Upper lobe of left lung (tissue), 6 donors: ENCODE measurements around the gene YPEL1. TPM values are rescaled to one million over a fixed set of nuclear protein-coding genes. Genes with fewer than 3 reads are reported as not detected.

Experiments used
- ATAC-seq, 2 donors: fragments of 200-7000 bp; cut with Tn5 transposase; one replicate each; pipeline ENCODE4 v1.9.1; 2022; ENCODE audit warnings: mild to moderate bottlenecking in 2 of 2, moderate library complexity in 2 of 2; ENCODE audit not compliant: low FRiP score in 2 of 2
- DNase-seq, 2 donors: peaks; one replicate each; pipeline ENCODE4 v3.0.0-alpha.2; 2019 to 2020
- H3K27ac ChIP-seq, 4 donors: fragments of 200-600 bp; sonication (generic); one replicate each; pipeline ENCODE4 v1.5.1; 2016 to 2019
- H3K27me3 ChIP-seq, 4 donors: fragments of 200-600 bp; sonication (generic); one replicate each; pipeline ENCODE4 v1.5.1; 2017 to 2019
- H3K36me3 ChIP-seq, 4 donors: fragments of 200-600 bp; sonication (generic); one replicate each; pipeline ENCODE4 v1.5.1; 2016 to 2019
- H3K4me1 ChIP-seq, 4 donors: fragments of 200-600 bp; sonication (generic); one replicate each; pipeline ENCODE4 v1.5.1; 2018 to 2019
- H3K4me3 ChIP-seq, 4 donors: fragments of 200-600 bp; sonication (generic); one replicate each; pipeline ENCODE4 v1.5.1; 2017 to 2019; ENCODE audit warnings: mild to moderate bottlenecking in 2 of 4, moderate library complexity in 1 of 4
- H3K9me3 ChIP-seq, 4 donors: fragments of 200-600 bp; sonication (generic); one replicate each; pipeline ENCODE4 v1.5.1; 2018 to 2019
- CTCF ChIP-seq, 6 experiments: fragments of 450-650 bp in 4 of 6; fragments of 200-600 bp in 2 of 6; sonication (generic) in 2 of 6; IDR thresholded peaks; one replicate each; pipeline ENCODE4 v1.5.1; 2016 to 2019; ENCODE audit warnings: antibody characterized with exemption in 6 of 6
- EP300 ChIP-seq, 4 donors: sonication (generic); formaldehyde crosslinking; IDR thresholded peaks; one replicate each; pipeline ENCODE4 v1.5.1; 2017; ENCODE audit warnings: antibody characterized with exemption in 4 of 4, control low read depth in 2 of 4
- POLR2A ChIP-seq, 4 donors: fragments of 450-650 bp; IDR thresholded peaks; one replicate each; pipeline ENCODE4 v1.5.1; 2016 to 2017; ENCODE audit warnings: antibody characterized with exemption in 4 of 4, mild to moderate bottlenecking in 2 of 4
- POLR2AphosphoS5 ChIP-seq, 2 donors: sonication (generic); formaldehyde crosslinking; IDR thresholded peaks; one replicate each; pipeline ENCODE4 v1.5.1; 2017; ENCODE audit warnings: antibody characterized with exemption in 2 of 2
- WGBS, 2 donors: methylation state at CpG; one replicate each; pipeline ENCODE4 v1.1.5; 2017 to 2018; 5-methylcytosine and 5-hydroxymethylcytosine counted together
- total RNA-seq, 6 donors: library from RNA; depleted of rRNA in 4 of 6; stranded (reverse); fragments of >200 nt in 4 of 6; gene quantifications; one replicate each; pipeline versions ENCODE4 v1.1.0 to v1.2.1, GENCODE V29; 2016 to 2021
- donor health status: DM: no; HTN: no; CAD: no; lungs with moderate emphysema.
- donor health status: DM: no; HTN: yes; CAD: no; lungs with severe emphysema.

The YPEL1 gene
- total RNA-seq, 6 donors from 2014 or later, result 4.4 to 11.6 (median 7.4) TPM

- WGBS, 2 donors, result 78 to 84% methylated on average over 9 of the region's 9 CpGs
- DNase-seq (no peak), ATAC-seq (no peak)
- Histone ChIP-seq H3K4me1 (peaks cover 0 to 5% (median 1%) of the 10 kb centered on the region in 4 donors), H3K4me3 (no peak overlapping the region), H3K36me3 (peaks cover 35 to 92% (median 65%) of the 10 kb centered on the region in 4 donors), H3K9me3 (no peaks in the 10 kb centered on the region), H3K27ac (peak overlapping the region in 3 of 4 donors; percentile 7 to 58 (median 15)), H3K27me3 (no peaks in the 10 kb centered on the region)
- no peak for TF ChIP-seq EP300 (IDR thresholded peaks at IDR 0.05)
- no peak for TF ChIP-seq POLR2A (IDR thresholded peaks at IDR 0.05)
- TF ChIP-seq CTCF (IDR thresholded peaks at IDR 0.05), result no peak
- no peak for TF ChIP-seq POLR2AphosphoS5 (IDR thresholded peaks at IDR 0.05)
Observed at GRCh38 chr22:21764038-21764804, 28.6 kb upstream of the YPEL1 start.

- no peak for ATAC-seq
- WGBS, 2 donors, result 75 to 76% methylated on average over 13 of the region's 13 CpGs
- H3K4me3 ChIP-seq, result no peak overlapping the region
- peaks cover 0 to 15% (median 3%) of the 10 kb centered on the region in 4 donors for H3K4me1 ChIP-seq
- no peaks in the 10 kb centered on the region for H3K27me3 ChIP-seq
- H3K36me3 ChIP-seq, result peaks cover 25 to 87% (median 57%) of the 10 kb centered on the region in 4 donors
- no peaks in the 10 kb centered on the region for H3K9me3 ChIP-seq
- peak overlapping the region in 3 of 4 donors; percentile 27 to 49 (median 45) for H3K27ac ChIP-seq
- TF ChIP-seq POLR2A (IDR thresholded peaks at IDR 0.05) (no peak), POLR2AphosphoS5 (IDR thresholded peaks at IDR 0.05) (no peak), CTCF (IDR thresholded peaks at IDR 0.05) (no peak), EP300 (IDR thresholded peaks at IDR 0.05) (no peak)
- no peak for DNase-seq
Observed at GRCh38 chr22:21762712-21763581, 27.4 kb upstream of the YPEL1 start.

- H3K36me3 ChIP-seq, result peaks cover 20 to 87% (median 53%) of the 10 kb centered on the region in 4 donors
- no peak for DNase-seq
- peaks cover 0 to 15% (median 3%) of the 10 kb centered on the region in 4 donors for H3K4me1 ChIP-seq
- H3K9me3 ChIP-seq, result no peaks in the 10 kb centered on the region
- no peak for TF ChIP-seq CTCF (IDR thresholded peaks at IDR 0.05)
- no peak for TF ChIP-seq POLR2AphosphoS5 (IDR thresholded peaks at IDR 0.05)
- no peak for TF ChIP-seq EP300 (IDR thresholded peaks at IDR 0.05)
- TF ChIP-seq POLR2A (IDR thresholded peaks at IDR 0.05), result no peak
- H3K4me3 ChIP-seq, result no peak overlapping the region
- no peaks in the 10 kb centered on the region for H3K27me3 ChIP-seq
- 95 to 96% methylated on average over 15 of the region's 15 CpGs for WGBS, 2 donors
- no peak for ATAC-seq
- peak overlapping the region in 3 of 4 donors; percentile 27 to 49 (median 45) for H3K27ac ChIP-seq
Observed at GRCh38 chr22:21761994-21762680, 26.5 kb upstream of the YPEL1 start.

- DNase-seq, result no peak
- WGBS, 2 donors, result 82 to 89% methylated on average over 2 of the region's 2 CpGs
- Histone ChIP-seq H3K36me3 (peaks cover 16 to 79% (median 50%) of the 10 kb centered on the region in 4 donors), H3K4me3 (no peak overlapping the region), H3K27me3 (no peaks in the 10 kb centered on the region), H3K4me1 (peaks cover 0 to 14% (median 3%) of the 10 kb centered on the region in 4 donors), H3K9me3 (no peaks in the 10 kb centered on the region), H3K27ac (no peak overlapping the region)
- ATAC-seq, result no peak
- TF ChIP-seq CTCF (IDR thresholded peaks at IDR 0.05) (no peak), POLR2A (IDR thresholded peaks at IDR 0.05) (no peak), POLR2AphosphoS5 (IDR thresholded peaks at IDR 0.05) (no peak), EP300 (IDR thresholded peaks at IDR 0.05) (no peak)
Observed at GRCh38 chr22:21761086-21761485, 25.5 kb upstream of the YPEL1 start.
